Midbrain (tissue), 1 donor: ENCODE data around the gene SYNPR.
"Not testable (repeated sequence)": the region's sequence is repeated elsewhere in the genome, so short reads cannot be mapped to it uniquely, and the experiment has no call there.

Experiments
- DNase-seq: peaks from one replicate; lab custom pipeline; 2025; lab: John Stamatoyannopoulos, UW

Gene SYNPR

DNA sequence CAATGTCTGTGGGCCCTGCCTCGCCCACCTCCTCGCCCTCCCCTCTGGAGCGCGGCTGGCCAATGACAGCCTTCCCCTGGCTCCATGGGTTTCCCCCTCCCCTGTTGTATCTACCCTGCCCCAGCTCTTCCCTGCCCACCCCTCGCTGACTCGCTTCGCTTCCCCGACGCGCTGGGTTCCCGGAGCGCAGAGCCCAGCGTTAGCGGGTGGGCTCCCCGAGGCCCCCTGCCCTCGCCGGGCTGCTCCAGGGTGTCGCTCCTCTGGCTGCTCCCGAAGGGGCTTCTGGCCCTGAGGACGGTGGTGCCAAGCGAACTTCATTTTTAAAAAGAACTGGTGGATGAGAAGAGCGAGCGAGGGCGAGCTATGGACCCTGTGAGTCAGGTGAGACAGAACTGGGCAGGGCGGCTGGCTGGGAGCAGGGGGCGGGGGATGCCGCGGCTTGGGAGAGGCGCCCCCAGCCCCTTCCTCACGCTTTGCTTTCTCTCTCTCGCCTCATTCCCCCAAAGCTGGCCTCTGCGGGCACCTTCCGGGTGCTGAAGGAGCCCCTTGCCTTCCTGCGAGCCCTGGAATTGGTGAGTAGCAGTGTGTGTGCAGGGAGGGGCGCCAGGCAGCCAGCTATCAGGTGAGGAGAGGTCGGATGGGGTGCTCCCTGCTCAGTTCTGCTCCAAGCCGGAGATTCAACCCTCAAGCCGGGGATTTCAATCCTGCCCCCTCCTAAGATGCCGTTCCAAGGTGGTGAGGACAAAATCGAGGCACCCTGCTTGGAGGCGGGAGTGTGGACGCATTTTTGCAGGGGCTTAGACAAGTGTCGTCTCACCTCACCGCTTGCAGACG, at the start of gene SYNPR:
SYNPR (plus strand) TSS at position 138 of the 834 bp plus-strand sequence.
- no peak for DNase-seq

DNA sequence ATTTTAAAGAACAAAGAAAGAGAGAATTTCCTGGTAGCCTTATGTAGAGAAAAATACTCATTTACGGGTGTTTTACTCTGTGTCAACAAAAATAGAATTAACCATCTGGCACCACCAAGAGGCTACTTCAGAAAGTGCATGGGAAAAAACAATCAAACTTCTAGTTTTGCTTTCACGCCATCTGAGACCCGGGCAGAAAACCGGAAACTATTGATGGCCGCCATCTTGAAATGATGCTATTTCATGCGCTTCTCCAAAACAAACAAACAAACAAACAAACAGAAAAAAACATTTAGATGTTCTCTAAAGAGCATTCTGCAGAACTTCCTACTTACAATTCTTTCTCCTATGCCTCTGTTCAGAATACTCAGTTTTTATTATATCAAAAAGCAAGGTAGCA, 49.4 kb upstream of the SYNPR start:
- DNase-seq: no peak

DNA sequence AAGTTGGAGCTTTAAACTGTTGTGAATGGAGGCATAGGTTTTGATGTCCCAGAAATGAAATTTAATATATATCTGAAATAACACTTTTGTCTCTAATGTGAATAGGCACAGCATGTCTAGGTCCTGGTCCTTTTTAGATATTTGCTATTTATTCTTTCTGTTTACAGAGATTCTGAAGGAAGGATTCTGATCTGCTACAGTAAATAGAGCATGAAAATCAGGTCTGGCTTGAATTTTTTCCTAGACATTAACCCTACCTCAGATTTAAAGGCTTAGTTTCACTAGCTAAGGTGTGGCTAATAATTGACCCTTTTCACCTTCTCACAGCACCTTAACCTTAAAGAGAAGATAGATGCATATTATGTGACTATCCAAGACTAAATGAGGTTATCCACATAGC, 48.0 kb upstream of the SYNPR start:
- DNase-seq: no peak

GRCh38 chr3:63231643-63232042, 46.5 kb upstream of the SYNPR start:
- no peak for DNase-seq

- DNase-seq: no peak
These were observed 45.2 kb upstream of the SYNPR start for GRCh38 chr3:63232764-63233396.

DNA sequence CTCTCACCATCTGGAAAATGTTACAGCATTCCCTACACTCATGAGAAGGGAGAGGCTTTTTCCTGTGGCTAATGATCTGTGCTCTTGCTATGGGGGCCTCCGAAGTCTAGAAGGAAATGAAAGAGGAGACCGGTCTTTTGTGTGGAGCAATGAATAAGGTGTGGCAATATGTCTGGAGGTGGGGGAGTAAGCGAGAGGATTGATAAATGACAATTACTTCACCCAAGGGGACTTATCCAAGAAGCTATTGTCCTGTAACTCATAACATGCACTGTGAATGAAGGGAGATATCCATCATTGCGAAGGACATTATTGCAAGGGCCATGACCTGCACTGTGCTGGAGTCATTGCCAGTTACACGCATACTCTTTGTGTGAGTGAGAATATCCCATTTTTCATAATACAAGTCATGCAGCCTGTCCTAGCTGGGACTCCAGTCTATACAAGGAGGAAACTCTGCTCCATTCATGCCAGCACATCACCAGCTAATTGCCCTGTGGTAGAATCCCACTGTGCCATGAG, 37.7 kb upstream of the SYNPR start:
- no peak for DNase-seq

DNA sequence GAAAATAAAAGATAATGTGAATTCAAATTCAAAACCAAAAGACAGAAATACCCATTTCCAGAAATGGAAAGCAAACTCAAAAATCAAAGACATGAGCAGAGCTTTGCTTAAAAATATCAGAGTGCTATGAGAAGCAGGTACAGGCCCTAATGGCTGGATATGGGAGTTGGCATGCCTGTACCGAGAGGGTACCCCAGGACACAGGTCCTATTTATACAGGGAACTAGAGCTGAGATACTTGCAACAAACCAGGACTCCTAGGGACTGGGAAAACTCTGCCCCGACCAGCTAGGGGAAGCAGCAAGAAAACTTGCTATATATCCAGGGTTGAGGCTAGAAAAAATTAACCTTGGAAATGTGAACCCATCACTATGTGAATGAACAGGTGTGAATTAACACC, 36.0 kb upstream of the SYNPR start:
- DNase-seq: no peak

DNA sequence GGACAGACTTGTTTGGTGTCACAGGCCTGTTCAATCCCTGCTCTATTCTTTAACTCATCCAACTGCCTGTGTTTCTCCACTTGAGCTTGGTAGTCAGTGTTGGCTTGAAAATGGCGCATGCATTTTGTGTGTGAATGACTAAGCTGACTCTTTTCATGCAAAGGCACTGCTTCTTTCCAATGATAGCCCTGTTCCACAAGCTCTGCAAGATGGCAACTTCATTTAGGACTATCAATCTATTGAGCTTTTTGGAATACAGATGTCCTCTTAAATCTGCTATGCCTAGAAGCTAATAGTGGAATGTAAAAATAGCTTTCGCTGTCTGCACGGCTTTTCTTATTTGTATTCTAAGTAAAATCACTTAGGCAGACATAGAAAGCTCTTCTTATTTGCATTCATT, 33.6 kb upstream of the SYNPR start:
- DNase-seq: no peak

DNA sequence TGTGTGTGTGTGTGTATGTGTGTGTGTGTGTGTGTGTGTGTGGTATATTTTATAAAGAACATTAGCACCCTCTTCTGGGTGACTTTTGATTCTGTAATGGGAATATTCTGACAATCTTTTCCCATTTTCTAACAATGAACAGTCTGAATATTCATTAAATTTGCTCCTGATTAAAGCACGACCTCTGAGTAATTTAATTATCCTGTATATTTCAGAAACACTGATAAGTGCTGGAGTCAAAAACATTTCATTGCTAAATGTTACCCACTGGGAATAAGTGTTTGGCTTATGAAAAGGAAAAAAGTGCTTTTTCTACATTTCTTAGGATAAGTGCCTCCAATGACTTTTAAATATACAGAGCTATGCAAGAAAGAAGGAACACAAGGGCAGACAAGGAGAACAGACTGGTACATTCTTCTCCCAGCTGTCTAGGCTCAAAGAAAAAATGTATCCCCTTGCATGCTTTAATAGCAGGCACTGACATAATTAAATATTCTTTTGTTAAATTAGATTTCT, 32.3 kb upstream of the SYNPR start:
- no peak for DNase-seq

DNA sequence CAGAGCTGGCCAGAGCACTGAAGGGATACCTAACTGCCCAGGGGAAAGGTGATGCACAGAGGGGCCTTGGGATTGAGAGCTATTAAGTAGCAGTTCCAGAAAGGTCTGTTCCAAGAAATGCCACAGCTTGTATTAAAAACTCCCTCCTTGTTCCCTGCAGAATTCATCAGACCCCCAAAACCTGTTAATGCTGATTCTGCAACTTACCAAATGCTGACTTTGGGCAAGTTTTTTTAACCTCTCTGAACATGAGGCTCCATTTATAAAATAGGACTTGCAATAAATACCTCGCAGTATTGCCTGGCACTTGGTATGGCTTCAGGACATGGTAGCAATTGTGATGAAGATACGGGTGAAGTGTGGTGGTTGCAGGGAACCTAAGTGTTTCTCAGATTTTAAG, 30.1 kb upstream of the SYNPR start:
- DNase-seq: no peak

- DNase-seq: no peak
These were observed 26.6 kb upstream of the SYNPR start for GRCh38 chr3:63251499-63251898.

- DNase-seq: not testable (repeated sequence)
These were observed 22.3 kb upstream of the SYNPR start for GRCh38 chr3:63255819-63256218.

DNA sequence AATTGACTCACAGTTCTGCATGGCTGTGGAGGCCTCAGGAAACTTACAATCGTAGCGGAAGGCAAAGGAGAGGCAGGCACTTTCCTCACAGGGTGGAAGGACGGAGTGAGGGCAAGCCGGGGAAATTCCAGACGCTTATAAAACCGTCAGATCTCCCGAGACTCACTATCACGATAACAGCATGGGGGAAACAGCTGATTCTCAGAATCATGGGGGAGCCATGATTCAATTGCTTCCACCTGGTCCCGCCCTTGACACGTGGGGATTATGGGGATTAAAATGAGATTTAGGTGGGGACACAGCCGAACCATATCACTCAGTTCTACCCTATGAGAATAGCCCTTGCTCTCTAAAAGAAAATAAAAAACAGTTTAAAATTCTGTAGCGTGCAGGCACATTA, 13.4 kb upstream of the SYNPR start:
- DNase-seq: no peak

DNA sequence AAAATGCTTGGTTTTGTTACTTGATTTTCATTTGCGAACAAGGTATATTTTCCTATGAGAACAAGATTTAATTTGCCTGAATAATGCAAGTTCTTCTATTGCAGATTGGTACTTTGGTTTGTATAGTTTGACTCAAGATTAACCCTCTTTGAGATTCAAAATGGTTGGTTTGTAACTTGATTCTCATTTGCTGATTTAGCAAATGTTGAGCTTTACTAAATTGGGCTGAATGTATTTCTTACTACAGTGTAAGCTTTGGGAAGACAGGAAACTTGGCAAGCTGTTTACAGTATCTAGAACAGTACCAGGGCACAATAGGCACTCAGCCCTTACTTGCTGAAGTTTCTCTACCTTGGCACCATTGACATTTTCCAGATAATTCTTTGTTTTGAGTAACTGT, 3.7 kb upstream of the SYNPR start:
- DNase-seq: no peak

DNA sequence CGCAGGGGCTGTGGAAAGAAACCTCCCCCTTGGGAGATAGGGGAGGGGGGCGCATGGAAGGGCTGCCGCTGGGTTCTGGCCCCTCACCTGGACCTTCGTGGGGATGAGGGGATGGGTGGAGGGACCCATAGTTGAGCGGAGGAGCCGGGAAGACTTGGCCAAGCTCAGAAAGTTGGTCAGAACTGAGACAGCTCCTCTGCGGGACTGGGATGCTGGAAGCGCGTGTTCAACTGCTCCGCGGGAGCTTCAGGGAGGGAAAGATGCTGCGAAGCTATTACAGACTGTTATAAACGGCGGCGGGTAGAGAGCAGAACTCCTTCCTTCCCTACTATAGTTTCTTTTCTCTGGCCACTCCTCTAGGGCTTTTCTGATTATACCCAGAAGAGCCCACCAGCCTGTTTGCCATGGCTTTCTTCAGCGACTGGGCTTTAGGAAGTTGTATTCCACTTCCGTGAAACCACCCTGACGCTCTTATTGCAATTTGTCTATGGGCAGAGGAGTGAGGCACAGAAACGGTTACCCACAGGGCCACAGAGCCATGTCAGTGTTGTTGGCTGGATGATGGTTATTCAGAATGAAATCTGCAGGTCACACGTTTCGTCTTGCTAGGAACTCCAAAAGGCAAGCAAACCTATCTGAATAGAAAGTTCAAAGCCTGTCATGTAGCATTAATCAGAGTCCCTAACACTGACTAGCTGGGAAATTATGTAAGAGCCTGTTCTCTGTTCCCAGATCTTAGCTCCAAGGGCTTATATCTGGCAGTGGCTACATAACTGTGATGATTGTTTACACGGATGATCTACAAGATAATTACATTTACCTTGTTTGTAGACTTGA, 1.1 kb downstream of the SYNPR start:
- DNase-seq: no peak

GRCh38 chr3:63287610-63288009, 9.5 kb downstream of the SYNPR start:
- no peak for DNase-seq

DNA sequence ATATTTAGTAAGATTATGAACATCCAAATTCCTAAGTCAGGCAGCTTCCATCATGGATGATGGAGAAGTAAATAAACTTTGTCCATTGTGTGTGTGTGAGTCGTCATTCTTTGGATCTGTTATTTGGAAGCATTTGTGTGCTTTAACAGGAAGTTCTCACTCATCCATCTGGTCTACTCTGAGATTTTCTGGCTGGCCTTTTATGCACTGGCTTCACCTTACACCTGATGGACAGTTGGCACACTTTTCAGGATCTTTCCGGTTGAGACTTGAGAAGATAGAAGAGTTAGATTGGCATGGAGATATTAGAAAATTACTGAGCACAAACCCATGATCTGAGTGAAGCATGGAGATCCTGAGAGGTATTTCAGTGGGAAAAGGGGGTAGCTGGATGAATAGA, 12.6 kb downstream of the SYNPR start:
- no peak for DNase-seq

DNA sequence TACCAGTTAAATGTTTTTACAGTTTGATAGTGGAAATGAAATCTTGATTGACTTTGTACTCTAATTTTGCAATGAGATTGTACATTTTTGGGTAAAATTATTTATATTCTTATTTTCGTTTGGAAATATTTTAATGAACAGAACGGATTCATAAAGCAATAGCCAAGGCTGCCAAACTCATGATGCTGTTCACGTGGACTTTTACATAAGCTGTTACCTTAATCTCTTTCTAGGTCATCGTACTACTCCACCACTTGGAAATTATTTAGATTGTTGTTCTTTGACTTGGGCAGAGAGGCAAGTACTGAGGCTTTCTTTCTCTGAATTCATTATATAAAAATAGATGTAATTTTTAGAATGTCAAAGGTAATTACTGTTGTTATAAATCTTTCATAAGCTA, 16.2 kb downstream of the SYNPR start:
- DNase-seq: no peak

DNA sequence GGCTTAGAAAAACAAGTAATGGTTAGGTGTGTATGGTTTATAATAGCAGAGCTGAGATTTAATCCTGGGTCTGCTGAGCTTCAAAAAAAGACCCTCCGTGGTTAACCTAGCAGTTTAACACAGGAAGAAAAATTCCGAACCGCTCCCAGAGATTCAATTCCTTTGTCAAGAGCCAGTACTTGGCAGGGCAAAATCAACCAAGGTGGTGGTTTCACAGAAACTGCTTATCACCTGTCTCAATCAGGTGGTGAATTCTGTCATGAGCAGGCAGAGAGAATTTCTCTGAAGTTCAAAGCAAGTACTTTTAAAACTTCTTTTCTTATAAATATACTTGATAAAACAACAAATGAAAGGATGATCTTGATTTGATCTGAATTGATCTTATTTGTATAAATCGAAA, 17.2 kb downstream of the SYNPR start:
- no peak for DNase-seq

GRCh38 chr3:63295806-63296205, 17.7 kb downstream of the SYNPR start:
- DNase-seq: no peak

DNA sequence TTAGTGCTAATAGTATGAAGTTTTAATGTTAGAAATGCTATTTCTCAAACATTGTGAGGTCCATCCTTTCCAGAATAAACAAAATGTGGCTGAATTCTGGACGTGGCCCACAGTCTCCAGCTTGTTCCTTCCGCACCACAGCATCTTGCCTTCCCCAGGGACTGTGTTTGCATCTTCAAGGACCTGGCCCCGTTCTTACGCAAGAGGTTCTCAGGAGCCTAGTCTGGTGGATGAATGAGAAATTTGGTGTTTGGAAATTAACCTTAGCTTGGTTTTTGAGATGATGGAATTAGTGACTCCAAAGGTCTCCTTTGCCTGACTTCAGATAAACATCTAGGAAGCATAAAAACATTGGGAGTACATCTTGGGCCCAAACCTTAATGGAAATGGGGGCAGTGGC, 18.1 kb downstream of the SYNPR start:
- DNase-seq: no peak

DNA sequence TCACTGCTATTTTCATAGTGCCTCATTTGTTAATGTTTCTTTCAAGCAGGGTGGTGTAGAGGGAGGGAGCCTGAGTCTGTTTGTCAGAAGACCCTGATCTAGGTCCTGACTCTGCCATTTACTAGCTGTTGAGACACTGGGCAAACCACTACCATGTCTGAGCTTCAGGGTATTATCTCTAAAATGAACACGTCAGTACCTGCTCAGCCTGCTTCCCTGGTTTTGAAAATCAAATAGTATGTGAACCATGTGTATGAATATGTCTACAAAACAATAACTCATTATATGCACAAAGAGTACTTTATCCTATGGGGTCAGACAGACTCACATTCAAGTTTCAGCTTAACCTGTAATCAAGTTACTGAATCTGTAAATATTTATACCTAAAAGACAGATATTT, 25.1 kb downstream of the SYNPR start:
- no peak for DNase-seq
